Fibroblast of skin of abdomen (primary cell): Measurements from ENCODE around the gene SCAP.

Experiments used
- DNase-seq: peaks from one replicate; pipeline ENCODE4 v3.0.0-alpha.2; 2013

SCAP gene

DNA sequence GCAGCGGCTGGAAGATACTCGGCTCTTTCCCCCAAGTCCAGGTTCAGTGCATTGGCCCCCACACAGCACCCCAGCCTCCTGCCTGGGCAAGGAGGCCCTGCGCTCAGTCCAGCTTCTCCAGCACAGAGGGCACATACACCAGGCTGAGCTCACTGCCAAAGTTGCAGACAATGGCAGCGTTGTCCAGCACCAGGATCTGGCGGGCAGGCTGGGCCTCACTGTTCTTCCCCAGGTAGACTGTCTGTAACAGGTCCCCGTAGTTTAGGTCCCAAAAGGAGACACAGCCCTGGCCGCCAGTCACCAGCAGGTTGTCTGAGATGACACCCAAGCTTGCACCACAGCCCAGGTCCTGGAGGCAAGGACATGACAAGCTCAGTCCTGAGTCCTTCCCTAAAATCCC lies 62.0 kb downstream of the SCAP start:
- no peak for DNase-seq

DNA sequence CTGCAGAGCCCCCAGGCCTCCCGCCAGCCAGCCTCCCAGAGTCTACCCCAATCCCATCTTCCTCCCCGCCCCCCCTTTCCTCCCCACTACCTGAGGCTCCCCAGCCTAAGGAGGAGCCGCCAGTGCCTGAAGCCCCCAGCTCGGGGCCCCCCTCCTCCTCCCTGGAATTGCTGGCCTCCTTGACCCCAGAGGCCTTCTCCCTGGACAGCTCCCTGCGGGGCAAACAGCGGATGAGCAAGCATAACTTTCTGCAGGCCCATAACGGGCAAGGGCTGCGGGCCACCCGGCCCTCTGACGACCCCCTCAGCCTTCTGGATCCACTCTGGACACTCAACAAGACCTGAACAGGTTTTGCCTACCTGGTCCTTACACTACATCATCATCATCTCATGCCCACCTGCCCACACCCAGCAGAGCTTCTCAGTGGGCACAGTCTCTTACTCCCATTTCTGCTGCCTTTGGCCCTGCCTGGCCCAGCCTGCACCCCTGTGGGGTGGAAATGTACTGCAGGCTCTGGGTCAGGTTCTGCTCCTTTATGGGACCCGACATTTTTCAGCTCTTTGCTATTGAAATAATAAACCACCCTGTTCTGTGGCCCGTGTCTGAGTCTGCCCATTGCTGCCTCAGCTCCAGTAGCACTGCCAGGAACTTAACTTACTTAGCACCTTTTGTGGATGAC lies 62.8 kb downstream of the SCAP start:
- no peak for DNase-seq

DNA sequence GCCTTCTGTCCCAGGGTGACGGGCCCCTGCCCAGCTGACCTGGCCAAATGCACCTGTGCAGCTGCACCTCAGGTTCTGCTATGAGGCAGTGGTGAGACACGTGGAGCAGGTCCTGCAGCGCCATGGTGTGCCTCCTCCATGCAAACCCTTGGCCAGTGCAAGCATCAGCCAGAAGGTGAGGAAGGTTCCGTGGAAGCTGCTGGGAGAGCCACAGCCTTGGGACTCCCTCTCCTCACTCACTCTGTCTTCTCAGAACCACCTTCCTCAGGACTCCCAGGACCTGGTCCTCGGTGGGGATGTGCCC lies 63.3 kb downstream of the SCAP start:
- DNase-seq: no peak

DNA sequence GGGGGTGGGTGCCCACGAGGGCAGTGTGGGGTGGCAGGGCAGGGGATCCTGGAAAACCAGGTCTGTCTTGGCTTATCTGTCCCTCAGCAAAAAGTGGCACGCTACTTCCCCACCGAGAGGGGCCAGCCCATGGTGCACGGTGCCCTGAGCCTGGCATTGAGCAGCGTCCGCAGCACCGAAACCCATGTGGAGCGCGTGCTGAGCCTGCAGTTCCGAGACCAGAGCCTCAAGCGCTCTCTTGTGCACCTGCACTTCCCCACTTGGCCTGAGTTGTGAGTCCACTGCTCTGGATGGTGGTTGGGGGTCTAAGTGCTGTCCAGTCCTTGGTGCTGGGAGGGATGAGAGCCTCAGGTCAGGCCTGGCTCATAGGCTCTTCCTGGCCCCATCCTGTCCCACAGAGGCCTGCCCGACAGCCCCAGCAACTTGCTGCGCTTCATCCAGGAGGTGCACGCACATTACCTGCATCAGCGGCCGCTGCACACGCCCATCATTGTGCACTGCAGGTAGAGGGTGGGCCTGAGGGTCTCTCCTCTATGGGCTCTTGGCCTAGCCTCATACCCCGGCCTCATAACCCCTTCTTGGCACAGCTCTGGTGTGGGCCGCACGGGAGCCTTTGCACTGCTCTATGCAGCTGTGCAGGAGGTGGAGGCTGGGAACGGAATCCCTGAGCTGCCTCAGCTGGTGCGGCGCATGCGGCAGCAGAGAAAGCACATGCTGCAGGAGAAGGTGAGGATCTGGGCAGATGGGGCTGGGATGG lies 63.9 kb downstream of the SCAP start:
- no peak for DNase-seq

DNA sequence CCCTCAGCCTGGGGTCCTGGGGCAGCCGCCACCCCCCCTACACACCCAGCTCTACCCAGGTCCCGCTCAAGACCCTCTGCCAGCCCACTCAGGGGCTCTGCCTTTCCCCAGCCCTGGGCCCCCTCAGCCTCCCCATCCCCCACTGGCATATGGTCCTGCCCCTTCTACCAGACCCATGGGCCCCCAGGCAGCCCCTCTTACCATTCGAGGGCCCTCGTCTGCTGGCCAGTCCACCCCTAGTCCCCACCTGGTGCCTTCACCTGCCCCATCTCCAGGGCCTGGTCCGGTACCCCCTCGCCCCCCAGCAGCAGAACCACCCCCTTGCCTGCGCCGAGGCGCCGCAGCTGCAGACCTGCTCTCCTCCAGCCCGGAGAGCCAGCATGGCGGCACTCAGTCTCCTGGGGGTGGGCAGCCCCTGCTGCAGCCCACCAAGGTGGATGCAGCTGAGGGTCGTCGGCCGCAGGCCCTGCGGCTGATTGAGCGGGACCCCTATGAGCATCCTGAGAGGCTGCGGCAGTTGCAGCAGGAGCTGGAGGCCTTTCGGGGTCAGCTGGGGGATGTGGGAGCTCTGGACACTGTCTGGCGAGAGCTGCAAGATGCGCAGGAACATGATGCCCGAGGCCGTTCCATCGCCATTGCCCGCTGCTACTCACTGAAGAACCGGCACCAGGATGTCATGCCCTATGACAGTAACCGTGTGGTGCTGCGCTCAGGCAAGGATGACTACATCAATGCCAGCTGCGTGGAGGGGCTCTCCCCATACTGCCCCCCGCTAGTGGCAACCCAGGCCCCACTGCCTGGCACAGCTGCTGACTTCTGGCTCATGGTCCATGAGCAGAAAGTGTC lies 64.7 kb downstream of the SCAP start:
- DNase-seq: no peak

DNA sequence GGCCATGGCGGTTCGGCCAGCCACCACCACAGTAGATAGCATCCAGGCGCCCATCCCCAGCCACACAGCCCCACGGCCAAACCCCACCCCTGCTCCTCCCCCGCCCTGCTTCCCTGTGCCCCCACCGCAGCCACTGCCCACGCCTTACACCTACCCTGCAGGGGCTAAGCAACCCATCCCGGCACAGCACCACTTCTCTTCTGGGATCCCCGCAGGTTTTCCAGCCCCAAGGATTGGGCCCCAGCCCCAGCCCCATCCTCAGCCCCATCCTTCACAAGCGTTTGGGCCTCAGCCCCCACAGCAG lies 65.4 kb downstream of the SCAP start:
- no peak for DNase-seq

DNA sequence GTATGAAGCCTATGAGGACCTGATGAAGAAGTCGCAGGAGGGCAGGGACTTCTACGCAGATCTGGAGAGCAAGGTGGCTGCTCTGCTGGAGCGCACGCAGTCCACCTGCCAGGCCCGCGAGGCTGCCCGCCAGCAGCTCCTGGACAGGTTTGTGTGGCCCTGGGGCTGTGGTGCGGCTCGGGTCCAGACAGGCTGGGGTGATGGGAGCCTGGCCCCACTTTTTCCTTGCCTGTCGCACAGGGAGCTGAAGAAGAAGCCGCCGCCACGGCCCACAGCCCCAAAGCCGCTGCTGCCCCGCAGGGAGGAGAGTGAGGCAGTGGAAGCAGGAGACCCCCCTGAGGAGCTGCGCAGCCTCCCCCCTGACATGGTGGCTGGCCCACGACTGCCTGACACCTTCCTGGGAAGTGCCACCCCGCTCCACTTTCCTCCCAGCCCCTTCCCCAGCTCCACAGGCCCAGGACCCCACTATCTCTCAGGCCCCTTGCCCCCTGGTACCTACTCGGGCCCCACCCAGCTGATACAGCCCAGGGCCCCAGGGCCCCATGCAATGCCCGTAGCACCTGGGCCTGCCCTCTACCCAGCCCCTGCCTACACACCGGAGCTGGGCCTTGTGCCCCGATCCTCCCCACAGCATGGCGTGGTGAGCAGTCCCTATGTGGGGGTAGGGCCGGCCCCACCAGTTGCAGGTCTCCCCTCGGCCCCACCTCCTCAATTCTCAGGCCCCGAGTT lies 65.9 kb downstream of the SCAP start:
- DNase-seq: no peak

DNA sequence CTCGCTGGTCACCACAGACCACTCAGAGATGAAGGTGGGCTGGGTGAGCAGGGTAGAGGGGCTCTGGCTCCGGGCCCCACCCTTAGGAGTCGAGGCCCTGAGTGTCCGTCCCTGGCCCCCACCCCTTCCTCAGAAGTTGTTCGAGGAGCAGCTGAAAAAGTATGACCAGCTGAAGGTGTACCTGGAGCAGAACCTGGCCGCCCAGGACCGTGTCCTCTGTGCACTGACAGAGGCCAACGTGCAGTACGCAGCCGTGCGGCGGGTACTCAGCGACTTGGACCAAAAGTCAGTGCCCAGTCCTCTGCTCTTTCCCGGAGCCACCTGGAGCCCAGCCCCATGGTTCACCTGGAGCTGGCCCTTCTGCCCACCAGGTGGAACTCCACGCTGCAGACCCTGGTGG lies 66.5 kb downstream of the SCAP start:
- no peak for DNase-seq

DNA sequence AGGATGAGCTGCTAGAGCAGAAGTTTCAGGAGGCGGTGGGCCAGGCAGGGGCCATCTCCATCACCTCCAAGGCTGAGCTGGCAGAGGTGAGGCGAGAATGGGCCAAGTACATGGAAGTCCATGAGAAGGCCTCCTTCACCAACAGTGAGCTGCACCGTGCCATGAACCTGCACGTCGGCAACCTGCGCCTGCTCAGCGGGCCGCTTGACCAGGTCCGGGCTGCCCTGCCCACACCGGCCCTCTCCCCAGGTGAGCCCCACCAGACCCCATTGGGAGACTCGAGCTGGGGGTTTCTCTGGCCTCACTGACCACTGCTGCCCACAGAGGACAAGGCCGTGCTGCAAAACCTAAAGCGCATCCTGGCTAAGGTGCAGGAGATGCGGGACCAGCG lies 66.9 kb downstream of the SCAP start:
- DNase-seq: no peak

DNA sequence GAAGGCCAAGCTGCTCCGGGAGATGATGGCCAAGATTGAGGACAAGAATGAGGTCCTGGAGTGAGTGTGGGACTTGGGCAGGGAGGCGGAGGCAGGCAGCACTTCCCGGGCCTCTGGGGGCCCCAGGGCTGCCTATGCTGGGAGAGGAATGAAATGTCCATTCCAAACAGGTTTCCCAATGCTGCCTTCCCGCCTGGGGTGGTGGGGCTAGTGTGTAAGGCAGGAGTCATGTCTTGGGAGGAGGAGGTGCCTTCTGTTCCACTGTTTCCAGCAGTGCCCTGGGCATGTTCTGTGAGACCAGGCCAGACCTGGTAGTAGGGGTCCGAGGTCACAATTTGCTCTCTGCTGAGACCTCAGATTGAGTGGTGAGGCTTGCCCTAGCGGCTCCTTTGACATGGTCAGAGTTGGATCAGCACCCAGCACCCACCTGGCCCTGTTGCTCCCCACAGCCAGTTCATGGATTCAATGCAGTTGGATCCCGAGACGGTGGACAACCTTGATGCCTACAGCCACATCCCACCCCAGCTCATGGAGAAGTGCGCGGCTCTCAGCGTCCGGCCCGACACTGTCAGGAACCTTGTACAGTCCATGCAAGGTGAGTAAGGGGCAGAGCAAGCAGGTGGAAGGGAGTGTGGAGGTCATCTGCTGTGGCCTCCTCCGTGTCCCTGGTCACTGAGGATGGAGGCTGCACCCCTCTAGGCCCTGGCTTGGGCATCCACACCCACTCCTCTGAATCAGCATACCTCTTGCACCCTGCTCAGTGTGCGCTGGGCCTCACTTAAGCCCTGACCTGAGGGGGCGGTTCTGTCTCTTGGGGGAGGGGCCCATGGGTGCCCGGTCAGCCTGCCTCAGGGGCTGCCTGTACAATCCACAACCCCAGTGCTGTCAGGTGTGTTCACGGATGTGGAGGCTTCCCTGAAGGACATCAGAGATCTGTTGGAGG lies 67.6 kb downstream of the SCAP start:
- no peak for DNase-seq

DNA sequence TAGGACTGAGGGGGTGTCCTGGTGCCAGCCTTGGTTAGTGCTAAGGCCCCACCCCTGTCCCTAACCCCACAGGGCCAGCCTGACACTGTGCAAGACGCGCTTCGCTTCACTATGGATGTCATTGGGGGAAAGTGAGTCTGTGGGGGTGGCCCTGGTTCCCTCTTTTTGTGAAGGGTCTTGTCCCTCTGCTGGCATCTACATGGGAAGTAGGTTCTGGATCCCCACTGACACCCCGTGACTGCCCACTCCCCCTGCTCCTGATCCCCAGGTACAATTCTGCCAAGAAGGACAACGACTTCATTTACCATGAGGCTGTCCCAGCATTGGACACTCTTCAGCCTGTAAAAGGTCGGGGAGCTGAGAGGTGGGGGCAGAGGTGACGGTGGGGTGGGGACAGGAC lies 68.5 kb downstream of the SCAP start:
- no peak for DNase-seq

DNA sequence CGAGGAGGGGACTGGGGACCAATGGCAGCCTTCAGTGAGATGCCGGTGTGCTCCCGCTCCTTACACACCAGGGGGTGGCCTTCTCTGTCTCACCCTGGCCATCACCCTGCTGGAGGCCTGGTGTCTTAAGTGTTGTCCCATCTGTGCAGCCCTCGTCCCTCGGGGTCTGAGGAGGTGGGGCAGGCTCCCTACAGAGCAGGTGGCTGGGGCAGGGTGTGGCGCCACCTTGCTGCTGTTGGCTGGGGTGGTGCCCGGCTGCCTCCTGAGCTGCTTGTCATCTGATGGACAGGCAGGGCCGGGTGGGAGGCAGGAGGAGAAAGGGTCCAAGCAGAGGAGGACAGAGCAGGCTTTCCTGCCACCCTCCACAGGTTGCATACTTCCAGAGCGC lies 69.0 kb downstream of the SCAP start:
- no peak for DNase-seq

DNA sequence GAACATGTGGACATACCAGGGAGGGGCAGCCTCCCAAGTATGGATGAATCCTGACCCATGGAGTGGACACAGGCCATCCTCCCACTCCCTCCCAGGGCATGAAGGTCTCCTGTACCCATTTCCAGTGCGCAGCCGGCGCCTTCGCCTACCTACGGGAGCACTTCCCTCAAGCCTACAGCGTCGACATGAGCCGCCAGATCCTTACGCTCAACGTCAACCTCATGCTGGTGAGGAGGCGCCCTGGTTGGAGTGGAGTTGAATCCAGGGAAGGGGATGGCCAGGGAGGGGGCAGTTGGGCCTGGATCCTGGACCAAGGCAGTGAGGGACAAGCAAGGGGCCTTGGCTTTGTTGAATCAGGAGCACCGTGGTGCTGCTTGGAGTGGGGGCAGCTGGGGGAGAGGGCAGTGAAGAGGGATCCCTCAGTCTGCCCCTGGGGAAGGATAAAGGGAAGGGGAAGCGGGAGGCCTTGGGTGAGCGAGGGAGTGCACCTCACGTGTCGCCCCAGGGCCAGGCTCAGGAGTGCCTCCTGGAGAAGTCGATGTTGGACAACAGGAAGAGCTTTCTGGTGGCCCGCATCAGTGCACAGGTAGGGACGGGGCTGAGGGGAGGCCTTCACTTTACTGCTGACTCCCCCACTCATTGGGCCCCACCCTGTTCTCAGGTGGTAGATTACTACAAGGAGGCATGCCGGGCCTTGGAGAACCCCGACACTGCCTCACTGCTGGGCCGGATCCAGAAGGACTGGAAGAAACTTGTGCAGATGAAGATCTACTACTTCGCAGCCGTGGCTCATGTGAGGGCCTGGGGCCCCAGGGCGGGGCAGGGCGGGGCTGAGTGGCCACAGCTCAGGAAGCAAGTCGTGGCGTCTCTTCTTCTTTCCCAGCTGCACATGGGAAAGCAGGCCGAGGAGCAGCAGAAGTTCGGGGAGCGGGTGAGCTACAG lies 69.7 kb downstream of the SCAP start:
- no peak for DNase-seq

DNA sequence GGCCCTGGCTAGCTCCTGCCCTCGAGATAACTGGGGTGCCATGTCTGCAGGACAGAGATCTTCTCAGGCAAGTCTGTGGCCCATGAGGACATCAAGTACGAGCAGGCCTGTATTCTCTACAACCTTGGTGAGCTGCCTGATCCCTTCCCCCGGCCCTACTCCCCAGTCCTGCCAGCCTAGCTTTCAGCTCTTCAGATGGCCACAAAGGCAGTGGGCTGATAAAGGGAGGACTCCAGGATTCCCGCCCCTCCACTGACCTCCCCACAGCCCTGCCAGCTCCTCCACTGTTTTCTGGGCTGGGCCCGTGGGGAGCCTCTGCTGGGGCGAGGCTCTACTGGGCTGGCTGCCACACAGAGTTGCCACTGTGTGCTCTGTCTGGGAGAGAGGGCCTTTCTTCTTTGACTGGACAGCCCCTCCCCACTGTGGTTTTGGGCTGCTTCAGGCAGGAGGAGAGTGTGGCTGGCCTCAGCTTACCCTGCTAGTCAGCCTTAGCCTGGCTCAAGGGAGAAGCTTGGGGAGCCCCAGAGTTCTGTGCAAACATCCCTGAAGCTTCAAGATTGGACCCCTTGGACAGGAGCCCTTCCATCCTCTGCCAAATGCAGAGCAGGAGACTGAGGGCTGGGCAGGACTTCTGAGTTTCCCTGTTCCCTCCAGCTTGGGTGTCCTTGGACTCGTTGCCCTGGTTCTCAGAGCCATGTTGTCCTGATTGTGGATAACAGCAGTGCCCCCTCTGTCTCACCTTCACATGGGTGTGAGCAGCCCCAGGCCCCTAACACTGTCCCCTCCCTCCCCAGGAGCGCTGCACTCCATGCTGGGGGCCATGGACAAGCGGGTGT lies 70.6 kb downstream of the SCAP start:
- DNase-seq: peak; percentile 16

DNA sequence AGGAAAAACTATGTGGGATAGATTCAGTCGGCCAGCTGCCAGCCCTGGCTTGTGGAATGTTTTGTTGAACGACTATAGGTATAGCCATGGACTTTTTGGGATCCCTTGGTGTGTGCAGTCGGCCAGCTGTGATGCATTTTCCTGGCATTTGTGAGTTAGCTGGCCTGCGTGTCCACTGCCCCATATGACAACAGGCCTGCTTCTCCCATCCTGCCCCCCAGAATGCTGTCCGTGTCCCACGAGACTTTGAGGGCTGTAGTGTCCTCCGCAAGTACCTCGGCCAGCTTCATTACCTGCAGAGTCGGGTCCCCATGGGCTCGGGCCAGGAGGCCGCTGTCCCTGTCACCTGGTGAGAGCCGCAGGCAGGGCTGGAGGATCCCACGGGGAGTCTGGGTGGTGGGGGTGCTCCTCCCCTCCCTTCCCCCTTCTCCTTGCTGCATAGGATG lies 71.3 kb downstream of the SCAP start:
- DNase-seq: no peak

DNA sequence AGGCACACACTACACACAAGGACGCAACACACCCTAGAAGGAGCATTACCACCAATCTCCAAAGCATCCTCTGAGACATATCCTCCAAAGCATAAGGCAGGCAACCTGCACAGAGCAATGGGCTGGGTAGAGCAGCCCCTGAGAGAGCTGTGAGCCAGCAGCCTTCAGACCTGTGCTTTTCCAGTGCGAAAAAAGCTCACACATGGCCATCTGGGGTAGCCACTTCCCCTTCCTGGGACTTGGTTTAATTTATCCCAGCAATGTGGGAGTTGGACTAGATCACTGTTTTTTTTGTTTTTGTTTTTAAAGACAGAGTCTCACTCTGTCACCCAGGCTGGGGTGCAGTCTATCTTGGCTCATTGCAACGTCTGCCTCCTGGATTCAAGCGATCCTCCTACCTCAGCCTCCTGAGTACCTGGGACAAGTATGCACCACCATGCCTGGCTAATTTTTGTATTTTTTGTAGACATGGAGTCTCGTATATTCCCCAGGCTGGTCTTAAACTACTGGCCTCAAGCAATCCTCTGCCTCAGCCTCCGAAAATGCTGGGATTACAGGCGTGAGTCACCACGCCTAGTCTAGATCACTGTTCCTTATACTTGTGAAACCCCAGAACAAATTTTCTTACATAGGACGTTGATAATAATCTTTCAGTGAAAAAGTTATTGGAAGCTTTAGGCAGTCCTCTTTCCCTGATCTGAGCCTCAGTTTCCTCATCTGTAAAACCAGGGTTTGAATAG lies 76.0 kb downstream of the SCAP start:
- DNase-seq: no peak

DNA sequence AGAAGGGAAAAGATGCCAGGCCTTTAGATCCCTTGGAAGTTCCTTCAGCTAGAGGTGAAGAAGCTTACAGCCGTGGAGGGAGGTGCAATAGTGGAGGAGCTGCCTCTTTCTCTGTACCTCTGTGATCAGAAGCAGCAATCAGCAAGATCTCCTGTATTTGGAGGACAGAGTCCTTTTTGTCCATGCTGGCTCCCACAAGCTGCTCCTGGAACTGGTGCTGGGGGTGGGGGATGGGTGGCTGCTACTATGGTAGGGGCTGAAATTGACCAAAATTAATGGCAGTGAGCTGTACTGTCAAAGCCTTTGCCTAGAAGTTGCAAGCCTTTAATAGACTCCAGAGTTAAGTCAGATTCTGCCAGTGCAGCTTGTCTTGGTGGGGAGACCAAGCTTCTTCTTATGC lies 76.7 kb downstream of the SCAP start:
- no peak for DNase-seq

DNA sequence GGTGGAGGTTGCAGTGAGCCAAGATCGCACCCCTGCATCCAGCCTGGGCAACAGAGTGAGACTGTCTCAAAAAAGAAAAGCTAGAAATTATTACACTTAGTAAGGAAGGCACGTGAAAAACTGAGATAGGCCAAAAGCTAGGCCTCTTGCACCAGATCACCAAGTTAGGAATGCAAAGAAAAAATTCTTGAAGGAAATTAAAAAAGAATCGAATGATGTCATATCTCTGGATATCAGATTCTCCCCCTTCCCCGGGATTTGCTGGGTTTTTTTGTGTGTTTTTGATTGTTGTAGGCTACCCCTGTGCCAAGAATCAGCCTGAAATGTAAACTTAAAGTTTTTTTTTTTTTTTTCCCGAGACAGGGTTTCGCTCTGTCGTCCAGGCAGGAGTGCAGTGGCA lies 77.5 kb downstream of the SCAP start:
- no peak for DNase-seq

DNA sequence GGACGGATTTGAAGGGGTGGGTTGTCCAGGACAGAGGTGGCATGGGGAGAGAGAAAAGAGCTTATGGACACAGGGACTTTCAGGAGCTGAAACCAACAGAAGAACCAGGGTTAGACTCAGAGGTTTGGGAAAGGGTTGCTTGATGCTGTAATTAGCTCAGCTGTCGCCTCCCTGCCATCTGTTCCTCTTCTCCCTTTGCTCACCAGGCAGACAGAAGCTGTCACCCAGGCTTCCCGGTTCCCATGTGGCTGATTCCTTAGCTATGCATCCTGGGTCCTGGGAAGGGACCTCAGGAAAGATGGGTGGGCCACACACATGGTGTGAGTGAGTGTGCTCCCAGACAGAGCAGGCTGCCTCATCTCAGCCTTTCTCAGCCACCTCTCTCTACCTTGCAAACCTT lies 80.9 kb downstream of the SCAP start:
- no peak for DNase-seq
